NCI-H748 treated with DMSO at 0.1 percent for 48 hours (cell line): Measurements from ENCODE around the gene PURB.
"Not testable (repeated sequence)": the region's sequence is repeated elsewhere in the genome, so short reads cannot be mapped to it uniquely, and the experiment has no call there.

Experiments used
- DNase-seq: peaks from one replicate; lab custom pipeline; 2025; lab: John Stamatoyannopoulos, UW

The PURB gene

GRCh38 chr7:44853391-44853790 lies 31.9 kb downstream of the PURB start:
- DNase-seq: no peak

- no peak for DNase-seq
These were observed 32.7 kb downstream of the PURB start for GRCh38 chr7:44852590-44852989.

- DNase-seq: no peak
These were observed 35.3 kb downstream of the PURB start for GRCh38 chr7:44849885-44850544.

GRCh38 chr7:44849259-44849884 lies 36.0 kb downstream of the PURB start:
- no peak for DNase-seq

- peak; percentile 98 for DNase-seq
These were observed 37.3 kb downstream of the PURB start, which contains the start of gene H2AZ2 for GRCh38 chr7:44847920-44848634. Gene H2AZ2 (minus strand): TSS chr7:44848087. CDS start chr7:44847971, 116 bp downstream.

- DNase-seq: peak; percentile 76
These were observed 37.8 kb downstream of the PURB start for GRCh38 chr7:44847509-44847919.

GRCh38 chr7:44846816-44847508 lies 38.4 kb downstream of the PURB start:
- DNase-seq: no peak

- DNase-seq: not testable (repeated sequence)
These were observed 38.9 kb downstream of the PURB start for GRCh38 chr7:44846390-44846789.

GRCh38 chr7:44845451-44845850 lies 39.9 kb downstream of the PURB start:
- DNase-seq: no peak

GRCh38 chr7:44843440-44843839 lies 41.9 kb downstream of the PURB start:
- not testable (repeated sequence) for DNase-seq

GRCh38 chr7:44842675-44843074 lies 42.7 kb downstream of the PURB start:
- DNase-seq: not testable (repeated sequence)

- no peak for DNase-seq
These were observed 46.6 kb downstream of the PURB start for GRCh38 chr7:44838751-44839150.

GRCh38 chr7:44827567-44827966 lies 57.8 kb downstream of the PURB start:
- DNase-seq: no peak
